C4-2B (cell line): ENCODE data around the gene PTPRT.

Experiments used
- ZFX ChIP-seq: fragments of 450-650 bp; IDR thresholded peaks from 2 replicates; pipeline ENCODE4 v1.6.1; 2017
- TF ChIP-seq, protein P1 (sequence below): fragments of 450-650 bp; conservative IDR thresholded peaks from 2 replicates; pipeline ENCODE4 v1.5.1; 2017; ENCODE audit warnings: mild to moderate bottlenecking

DNA sequence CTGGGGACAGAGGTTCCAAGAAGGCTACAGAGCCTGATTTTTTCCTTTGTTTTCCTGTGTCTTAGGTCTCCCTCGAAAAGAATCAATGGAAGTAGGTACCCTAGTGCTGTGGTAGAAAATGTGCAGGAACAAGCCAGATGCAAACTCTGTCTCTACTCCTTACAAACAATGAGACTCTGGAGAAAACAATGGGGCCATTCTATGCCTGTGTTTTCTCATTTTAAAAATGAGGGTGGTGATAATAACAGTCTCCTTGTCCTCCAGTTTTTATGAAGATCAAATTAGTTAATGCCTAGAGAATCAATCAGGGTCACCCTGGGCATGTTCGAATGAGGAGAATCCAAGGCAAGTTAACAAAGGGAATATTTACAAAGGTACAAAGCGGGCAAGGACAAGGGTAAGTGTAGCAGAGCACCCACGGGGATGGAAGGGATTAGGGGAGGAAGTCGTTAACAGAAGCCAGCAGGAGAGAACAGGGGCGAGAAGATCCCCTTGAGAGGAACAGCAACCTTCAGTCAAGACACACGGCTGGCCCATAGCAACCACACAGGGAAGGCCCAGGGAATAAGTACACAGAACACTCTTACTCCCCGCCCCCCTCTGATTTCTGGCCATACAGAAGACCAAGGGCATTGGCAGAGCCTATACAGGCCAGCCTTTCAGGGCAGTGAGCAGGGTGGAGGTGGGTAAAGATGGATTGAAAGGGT lies 342.8 kb downstream of the PTPRT start:
- no peak for TF ChIP-seq ZFX
- TF ChIP-seq, protein P1, sequence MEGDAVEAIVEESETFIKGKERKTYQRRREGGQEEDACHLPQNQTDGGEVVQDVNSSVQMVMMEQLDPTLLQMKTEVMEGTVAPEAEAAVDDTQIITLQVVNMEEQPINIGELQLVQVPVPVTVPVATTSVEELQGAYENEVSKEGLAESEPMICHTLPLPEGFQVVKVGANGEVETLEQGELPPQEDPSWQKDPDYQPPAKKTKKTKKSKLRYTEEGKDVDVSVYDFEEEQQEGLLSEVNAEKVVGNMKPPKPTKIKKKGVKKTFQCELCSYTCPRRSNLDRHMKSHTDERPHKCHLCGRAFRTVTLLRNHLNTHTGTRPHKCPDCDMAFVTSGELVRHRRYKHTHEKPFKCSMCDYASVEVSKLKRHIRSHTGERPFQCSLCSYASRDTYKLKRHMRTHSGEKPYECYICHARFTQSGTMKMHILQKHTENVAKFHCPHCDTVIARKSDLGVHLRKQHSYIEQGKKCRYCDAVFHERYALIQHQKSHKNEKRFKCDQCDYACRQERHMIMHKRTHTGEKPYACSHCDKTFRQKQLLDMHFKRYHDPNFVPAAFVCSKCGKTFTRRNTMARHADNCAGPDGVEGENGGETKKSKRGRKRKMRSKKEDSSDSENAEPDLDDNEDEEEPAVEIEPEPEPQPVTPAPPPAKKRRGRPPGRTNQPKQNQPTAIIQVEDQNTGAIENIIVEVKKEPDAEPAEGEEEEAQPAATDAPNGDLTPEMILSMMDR = no peak
